ENCODE measurements around the gene PIGL. TPM values are rescaled to one million over a fixed set of nuclear protein-coding genes. Genes with fewer than 3 reads are reported as not detected.
A peak's percentile ranks its signal among the peaks of the same experiment; 100 is the strongest.

The PIGL gene
- total RNA-seq, 2 donors from 2014 or later, result 34.5 to 109 TPM

DNA sequence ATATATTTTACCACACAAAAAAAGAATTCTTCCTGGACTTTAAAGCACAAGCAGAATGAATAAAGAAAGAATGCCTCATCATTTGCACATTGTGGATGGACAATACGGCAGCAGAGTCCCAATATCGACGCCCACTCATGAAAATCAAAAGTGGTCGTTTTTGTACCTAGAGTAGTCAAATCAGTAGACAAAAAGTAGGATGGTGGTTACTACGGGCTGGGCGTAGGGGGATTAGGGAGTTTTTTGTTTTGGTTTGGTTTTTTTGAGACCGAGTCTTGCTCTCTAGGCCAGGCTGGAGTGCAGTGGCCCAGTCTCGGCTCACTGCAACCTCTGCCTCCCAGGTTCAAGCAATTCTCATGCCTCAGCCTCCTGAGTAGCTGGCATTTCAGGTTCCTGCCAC, 144.9 kb downstream of the PIGL start:
- Histone ChIP-seq H3K4me1 (no peaks in the 10 kb centered on the region), H3K36me3 (replicated peaks in 1 of 2; ENCODE audit: insufficient read depth in 1 of 2, low read depth in 2 of 2) (no peaks in the 10 kb centered on the region), H3K9me3 (no peaks in the 10 kb centered on the region), H3K4me3 (no peak overlapping the region), H3K27me3 (no peaks in the 10 kb centered on the region), H3K27ac (no peak overlapping the region)
- DNase-seq (no peak), ATAC-seq (no peak)
- no peak for TF ChIP-seq POLR2A (IDR thresholded peaks at IDR 0.05)
- TF ChIP-seq, protein P1, sequence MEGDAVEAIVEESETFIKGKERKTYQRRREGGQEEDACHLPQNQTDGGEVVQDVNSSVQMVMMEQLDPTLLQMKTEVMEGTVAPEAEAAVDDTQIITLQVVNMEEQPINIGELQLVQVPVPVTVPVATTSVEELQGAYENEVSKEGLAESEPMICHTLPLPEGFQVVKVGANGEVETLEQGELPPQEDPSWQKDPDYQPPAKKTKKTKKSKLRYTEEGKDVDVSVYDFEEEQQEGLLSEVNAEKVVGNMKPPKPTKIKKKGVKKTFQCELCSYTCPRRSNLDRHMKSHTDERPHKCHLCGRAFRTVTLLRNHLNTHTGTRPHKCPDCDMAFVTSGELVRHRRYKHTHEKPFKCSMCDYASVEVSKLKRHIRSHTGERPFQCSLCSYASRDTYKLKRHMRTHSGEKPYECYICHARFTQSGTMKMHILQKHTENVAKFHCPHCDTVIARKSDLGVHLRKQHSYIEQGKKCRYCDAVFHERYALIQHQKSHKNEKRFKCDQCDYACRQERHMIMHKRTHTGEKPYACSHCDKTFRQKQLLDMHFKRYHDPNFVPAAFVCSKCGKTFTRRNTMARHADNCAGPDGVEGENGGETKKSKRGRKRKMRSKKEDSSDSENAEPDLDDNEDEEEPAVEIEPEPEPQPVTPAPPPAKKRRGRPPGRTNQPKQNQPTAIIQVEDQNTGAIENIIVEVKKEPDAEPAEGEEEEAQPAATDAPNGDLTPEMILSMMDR (IDR thresholded peaks at IDR 0.05), result no peak
- intact Hi-C loops (cut with DNase I), result no loop called here
- WGBS, 2 donors, result 75 to 80% methylated on average over 8 of the region's 8 CpGs

DNA sequence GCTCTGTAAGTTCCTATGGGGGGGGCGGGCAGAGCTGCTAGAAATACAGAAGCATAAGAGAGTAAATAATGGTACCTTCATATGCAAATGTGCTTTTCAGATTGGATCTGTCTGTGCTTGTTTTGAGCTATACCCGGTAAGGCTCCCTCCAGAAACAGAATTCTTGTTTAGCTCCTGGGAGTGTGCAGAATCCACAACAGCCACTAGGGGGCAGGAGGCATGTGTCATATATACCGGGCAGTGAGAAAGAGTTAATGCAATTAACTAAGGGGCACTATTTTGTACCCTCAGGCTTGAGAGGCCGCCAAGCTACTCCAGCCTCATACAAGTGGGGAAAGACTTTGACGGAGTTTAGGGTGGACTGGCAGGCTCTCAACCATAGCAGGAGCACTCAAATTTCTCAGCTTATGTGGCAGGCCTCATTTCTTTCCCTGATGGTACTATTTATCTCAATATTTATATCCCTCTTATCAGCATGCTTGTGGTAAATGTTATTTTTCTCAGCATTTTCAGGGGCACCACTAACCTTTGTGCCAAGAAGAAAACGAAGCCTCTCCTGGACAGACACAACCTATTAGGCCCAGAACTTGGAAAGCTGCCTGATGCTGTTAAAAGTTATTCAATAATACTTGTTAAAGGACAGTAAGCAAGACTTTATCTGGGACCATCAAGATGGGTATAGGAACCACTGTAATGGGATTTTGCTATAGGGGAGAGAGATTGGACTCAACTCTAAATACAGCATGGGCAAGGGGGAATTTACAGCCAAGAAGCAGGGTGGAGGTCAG, 146.9 kb downstream of the PIGL start:
- TF ChIP-seq, protein P1 (IDR thresholded peaks at IDR 0.05), result peak; percentile 75 to 96 (median 84)
- no peak for TF ChIP-seq POLR2A (IDR thresholded peaks at IDR 0.05)
- Histone ChIP-seq H3K27me3 (no peaks in the 10 kb centered on the region), H3K9me3 (no peaks in the 10 kb centered on the region), H3K4me3 (no peak overlapping the region), H3K4me1 (no peaks in the 10 kb centered on the region), H3K27ac (no peak overlapping the region), H3K36me3 (replicated peaks in 1 of 2; ENCODE audit: insufficient read depth in 1 of 2, low read depth in 2 of 2) (no peaks in the 10 kb centered on the region)
- intact Hi-C loops (cut with DNase I), result no loop called here
- DNase-seq, result peak; percentile 69 to 87 (median 76)
- peak; percentile 90 for ATAC-seq
- 2 to 6% methylated on average over 6 of the region's 6 CpGs for WGBS, 2 donors

DNA sequence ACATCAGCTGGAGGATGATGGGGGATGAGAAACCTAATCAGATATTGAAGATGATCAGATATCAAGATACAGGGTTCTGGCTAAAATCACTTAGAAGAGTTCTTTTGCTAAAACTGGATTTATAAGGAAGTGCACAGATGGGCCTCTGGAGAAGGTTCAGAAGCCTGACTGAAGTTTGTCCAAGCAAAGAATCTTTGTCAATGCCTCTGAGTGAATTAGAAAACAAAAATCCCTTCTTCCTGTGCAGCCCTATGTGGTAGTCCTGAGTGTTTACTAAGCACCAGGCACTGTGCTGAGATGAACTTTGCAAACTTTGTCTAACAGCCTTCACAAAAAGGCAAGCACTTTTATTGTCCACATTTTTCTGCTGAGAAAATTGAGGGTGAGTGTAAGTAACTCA, 147.6 kb downstream of the PIGL start:
- no peak for DNase-seq
- Histone ChIP-seq H3K27me3 (no peaks in the 10 kb centered on the region), H3K4me3 (no peak overlapping the region), H3K4me1 (no peaks in the 10 kb centered on the region), H3K9me3 (no peaks in the 10 kb centered on the region), H3K36me3 (replicated peaks in 1 of 2; ENCODE audit: insufficient read depth in 1 of 2, low read depth in 2 of 2) (no peaks in the 10 kb centered on the region), H3K27ac (no peak overlapping the region)
- TF ChIP-seq, protein P1 (IDR thresholded peaks at IDR 0.05), result no peak
- no peak for TF ChIP-seq POLR2A (IDR thresholded peaks at IDR 0.05)
- ATAC-seq, result no peak
- intact Hi-C loops (cut with DNase I), result no loop called here

DNA sequence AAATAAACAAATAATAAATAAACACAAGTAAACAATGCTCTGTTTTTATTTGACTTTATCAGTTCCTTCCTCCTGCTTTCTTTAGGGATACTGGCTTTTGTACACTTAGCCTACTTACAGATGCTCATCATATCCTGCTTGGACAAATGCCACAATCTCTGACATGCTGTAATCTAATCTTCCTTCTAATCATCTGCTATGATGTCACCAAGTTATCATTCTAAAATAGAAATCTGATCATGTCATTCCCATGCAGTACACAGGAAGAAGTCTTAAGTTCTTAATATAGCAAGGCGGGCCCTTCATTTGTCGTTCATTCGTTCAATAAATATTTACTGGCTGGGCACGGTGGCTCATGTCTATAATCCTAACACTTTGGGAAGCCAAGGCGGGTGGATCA, 154.7 kb downstream of the PIGL start:
- no peak overlapping the region for H3K27ac ChIP-seq
- H3K36me3 ChIP-seq (replicated peaks in 1 of 2; ENCODE audit: insufficient read depth in 1 of 2, low read depth in 2 of 2), result no peaks in the 10 kb centered on the region
- H3K9me3 ChIP-seq, result no peaks in the 10 kb centered on the region
- TF ChIP-seq, protein P1 (IDR thresholded peaks at IDR 0.05), result no peak
- no peak for TF ChIP-seq POLR2A (IDR thresholded peaks at IDR 0.05)
- no peak overlapping the region for H3K4me3 ChIP-seq
- intact Hi-C loops (cut with DNase I), result no loop called here
- ATAC-seq (no peak), DNase-seq (no peak)
- no peaks in the 10 kb centered on the region for H3K27me3 ChIP-seq
- H3K4me1 ChIP-seq, result no peaks in the 10 kb centered on the region
- 62 to 66% methylated on average over 5 of the region's 5 CpGs for WGBS, 2 donors

Data from body of pancreas (tissue), 4 donors.